Middle frontal gyrus (tissue), 1 donor: Measurements from ENCODE around the gene PMCH.
"Not testable (repeated sequence)": the region's sequence is repeated elsewhere in the genome, so short reads cannot be mapped to it uniquely, and the experiment has no call there.

Experiments used
- DNase-seq: peaks from one replicate; pipeline ENCODE4 v3.0.0-alpha.2; 2015; ENCODE audit warnings: low spot score; ENCODE audit errors: extremely low spot score

The PMCH gene

GRCh38 chr12:102147062-102147587 lies 50.5 kb downstream of the PMCH start:
- DNase-seq: not testable (repeated sequence)
